NCI-H2227 (cell line): ENCODE data around the gene TYMP.
A peak's percentile ranks its signal among the peaks of the same experiment; 100 is the strongest.
"Not testable (repeated sequence)": the region's sequence is repeated elsewhere in the genome, so short reads cannot be mapped to it uniquely, and the experiment has no call there.

Experiments used
- DNase-seq: peaks from one replicate; lab custom pipeline; 2025; ENCODE audit not compliant: unreplicated experiment; lab: John Stamatoyannopoulos, UW

Gene TYMP

DNA sequence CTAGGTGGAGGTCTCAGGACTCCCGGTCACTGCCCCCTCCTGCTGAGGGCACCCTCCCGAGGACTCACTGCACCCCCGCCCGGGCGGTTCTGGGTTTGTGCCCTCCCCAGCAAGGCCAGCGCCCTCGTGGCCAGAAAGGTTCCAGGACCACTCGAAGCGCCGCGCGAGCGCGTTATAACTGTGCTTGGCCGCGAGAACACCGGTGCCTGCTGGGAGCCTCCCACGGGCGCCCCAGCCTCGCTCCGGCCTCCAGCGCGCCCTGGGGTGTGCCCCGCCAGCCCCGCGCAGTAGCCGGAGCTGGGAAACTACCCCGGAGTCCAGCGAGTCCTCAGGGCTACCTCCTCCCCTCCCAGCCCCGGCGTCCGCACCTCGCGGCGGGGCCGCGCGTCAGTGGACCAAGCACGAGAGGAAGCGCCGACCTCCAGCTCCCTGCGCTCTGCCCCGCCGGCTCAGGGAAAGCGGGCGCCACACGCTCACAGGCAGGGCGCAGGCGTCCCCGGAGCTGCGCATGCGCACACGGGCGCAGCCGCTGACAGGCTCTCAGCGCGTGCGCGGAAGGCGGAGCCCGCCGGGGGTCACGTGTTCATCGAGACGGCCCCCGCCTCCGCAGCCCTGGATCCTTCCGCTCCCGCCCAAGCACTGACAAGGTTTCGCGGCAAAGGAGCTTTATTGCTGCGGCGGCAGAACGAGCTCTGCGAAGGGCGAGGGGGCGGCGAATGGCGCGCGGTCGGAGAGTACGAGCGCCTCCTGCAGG lies 4.5 kb downstream of the TYMP start, which contains the start of gene SCO2:
TSS of gene SCO2 (minus strand) at position 495 of the 754 bp plus-strand sequence. CDS start 1,187 bp downstream, outside the sequence.
- peak; percentile 96 for DNase-seq

DNA sequence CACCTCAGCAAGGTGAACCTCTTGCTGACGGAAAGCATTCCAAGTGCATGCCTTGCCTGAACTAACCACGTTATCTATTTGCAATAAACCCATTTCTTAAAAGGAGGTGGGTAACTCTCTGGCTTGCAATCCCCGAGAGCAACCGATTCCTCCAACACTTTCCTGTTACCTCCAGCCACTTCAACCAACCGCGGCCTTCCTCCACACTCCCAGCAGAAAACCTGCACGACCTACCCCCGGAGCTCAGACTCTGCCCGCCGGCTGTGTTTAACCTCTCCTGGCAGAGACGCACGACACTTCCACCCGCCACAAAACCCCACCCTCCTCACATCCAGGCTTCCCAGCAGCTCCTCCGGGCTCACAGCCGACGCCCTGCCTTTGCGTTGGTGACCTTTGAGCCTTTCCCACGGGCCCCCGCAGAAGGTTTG lies 5.1 kb downstream of the TYMP start:
- no peak for DNase-seq

DNA sequence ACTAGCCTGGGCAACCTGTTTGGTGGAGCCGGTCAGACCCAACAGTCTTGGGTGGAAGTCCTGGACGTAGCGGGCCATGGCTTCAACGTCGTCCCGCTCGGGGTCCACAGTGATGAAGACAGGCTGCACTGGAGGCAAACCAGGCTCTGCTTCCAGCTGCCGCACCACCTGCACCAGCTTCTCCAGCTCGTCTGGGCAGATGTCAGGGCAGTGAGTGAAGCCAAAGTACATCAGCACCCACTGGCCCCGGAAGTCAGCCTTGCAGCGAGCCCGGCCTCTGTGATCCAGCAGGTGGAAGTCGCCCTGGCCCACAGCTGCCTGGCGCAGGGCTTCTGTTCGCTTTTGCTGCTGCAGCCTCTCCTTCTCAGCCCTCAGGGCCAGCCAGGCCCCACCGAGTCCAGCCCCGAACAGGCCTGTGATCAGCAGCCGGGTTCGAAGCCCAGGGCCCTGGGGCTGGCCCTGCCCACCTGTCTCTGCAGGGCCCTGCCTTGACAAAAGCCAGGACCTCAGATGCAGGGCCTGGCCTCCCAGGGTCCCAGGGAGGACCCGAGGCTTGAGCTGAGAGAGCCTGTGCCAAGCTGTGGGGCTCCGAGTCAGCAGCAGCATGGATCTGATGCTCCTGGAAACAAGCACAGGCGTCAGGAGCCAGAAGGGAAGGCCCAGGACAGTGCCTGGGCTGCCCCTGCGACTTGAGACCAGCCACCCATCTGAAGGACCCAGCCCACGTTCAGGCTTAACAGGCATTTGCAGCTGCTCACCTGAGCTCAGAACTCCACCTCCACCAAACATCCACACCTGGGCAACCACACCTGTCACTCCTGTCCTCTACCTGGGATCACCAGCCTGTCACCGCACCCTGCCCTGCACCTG lies 5.8 kb downstream of the TYMP start:
- no peak for DNase-seq

DNA sequence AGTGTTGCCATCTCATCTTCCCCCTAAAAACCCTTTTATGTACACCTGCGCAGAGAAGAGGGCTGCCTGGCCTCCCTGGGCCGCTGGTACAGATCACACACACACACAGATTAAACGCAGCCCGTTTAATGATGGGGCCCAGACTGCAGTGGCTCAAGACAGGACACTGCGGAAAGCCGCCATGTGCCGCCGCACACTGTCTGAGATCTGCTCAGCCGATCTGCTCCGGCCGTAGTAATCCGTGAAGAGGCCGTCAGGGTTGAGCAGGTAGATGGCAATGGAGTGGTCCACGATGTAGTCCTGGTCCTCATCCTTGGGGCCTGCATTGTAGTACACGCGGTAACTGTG lies 6.4 kb downstream of the TYMP start:
- no peak for DNase-seq

DNA sequence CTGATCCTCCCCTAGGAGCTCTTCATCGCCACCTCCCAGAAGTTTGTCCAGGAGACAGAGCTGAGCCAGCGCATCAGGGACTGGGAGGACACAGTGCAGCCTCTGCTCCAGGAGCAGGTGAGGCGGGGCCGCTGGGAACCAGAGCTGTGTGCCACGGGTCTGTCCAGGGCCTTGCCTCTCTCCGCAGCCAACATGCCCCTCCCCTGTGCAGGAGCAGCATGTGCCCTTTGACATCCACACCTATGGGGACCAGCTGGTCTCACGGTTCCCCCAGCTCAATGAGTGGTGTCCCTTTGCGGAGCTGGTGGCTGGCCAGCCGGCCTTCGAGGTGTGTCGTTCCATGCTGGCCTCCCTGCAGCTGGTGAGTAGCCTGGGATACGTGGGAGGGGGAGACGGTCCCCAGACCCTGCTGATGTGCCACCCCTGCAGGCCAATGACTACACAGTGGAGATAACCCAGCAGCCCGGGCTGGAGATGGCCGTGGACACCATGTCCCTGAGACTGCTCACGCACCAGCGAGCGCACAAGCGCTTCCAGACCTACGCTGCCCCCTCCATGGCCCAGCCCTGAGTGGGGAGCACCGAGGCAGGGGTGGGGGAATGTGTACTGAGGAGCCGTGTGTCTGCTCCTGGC lies 6.9 kb downstream of the TYMP start:
- DNase-seq, result no peak

DNA sequence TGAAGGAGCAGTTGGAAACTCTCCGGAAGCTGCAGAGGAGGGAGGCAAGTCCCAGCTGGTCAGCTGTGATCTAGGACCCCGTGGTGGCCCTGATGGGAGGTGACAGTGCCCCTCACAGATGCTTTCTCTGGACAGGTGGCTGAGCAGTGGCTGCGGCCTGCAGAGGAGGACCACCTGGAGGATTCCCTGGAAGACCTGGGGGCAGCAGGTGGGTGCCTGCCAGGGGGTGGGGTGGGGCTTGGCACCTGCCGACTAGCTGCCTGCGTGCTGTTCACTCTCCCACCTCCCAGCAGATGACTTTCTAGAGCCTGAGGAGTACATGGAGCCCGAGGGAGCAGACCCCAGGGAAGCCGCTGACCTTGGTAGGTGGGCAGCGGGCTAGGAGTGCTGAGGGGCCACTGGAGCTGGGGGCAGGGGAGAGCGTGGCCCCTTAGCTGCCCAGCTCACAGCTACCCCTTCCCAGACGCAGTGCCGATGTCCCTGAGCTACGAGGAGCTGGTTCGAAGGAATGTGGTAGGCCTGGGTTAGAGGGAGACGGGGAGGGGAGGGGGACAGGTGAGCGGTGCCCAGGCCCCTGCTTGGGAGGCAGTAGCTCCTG lies 7.5 kb downstream of the TYMP start:
- no peak for DNase-seq

DNA sequence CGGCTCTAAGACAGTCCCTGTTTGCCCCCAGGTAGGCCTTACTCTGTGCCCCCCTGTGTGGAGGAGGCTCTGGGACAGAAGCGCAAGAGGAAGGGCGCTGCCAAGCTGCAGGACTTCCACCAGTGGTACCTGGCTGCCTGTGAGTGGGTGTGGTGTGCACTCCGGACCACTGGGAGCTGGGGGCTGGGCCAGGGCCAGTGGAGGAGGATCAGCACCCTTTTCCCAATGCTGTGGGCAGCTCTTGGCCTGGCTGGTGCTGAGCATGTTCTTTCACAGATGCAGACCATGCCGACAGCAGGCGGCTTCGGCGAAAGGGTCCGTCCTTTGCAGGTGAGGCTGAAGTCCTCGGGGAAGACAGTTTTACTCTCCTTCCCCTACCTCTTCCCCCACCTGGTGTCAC lies 8.1 kb downstream of the TYMP start:
- no peak for DNase-seq

DNA sequence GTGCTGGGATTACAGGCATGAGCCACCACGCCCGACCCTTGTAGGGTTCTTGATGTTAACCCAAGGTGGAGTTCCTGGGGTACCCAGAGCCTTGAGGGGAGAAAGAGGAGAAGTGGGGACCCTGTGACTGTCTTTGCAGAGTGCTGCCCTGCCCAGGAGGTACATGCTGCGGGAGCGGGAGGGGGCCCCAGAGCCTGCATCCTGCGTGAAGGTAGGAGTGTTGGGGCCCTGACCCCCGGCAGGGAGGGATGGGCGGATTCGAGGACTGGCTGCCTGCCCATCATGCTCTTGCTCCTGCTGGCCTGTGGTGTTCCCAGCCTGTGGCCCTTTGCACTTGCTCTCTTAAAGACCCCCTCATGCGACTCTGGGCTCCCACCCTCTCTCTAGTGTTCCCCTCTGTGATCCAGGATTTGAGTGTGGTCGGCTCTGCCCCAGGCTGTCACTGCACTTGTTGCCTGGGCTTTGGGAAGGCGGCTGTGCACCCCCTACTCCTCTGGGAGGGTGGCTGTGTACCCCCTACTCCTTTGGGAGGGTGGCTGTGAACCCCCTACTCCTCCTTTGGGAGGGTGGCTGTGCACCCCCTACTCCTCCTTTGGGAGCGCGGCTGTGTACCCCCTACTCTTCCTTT lies 8.9 kb downstream of the TYMP start:
- DNase-seq, result no peak

DNA sequence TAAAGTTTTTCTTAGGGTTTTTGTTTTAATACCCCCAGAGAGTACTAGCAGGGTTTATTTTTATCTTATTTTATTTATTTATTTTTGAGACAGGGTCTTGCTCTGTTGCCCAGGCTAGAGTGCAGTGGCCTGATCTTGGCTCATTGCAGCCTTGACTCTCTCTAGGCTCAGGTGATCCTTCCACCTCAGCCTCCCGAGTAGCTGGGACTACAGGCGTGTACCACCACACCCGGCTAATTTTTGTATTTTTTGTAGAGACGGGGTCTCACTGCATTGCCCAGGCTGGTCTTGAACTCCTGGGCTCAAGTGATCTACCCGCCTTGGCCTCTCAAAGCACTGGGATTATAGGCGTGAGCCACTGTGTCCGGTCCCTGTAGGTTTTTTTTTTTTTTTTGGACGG lies 9.6 kb downstream of the TYMP start:
- not testable (repeated sequence) for DNase-seq

DNA sequence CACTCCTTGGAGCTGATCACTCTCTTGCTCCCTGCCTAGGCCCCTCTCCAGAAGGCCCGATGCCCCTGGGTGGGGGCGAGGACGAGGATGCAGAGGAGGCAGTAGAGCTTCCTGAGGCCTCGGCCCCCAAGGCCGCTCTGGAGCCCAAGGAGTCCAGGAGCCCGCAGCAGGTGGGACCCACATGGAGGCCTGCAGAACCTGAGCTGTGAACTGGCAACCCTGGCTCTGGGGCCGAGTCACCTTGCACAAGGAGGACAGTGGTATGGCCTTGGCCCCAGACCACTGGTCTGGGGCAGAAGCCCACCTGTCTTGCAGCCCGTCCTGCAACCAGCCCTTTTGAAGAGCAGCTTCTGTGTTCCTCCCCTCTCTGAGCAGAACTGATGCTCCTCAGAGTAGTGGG lies 10.7 kb downstream of the TYMP start:
- no peak for DNase-seq

DNA sequence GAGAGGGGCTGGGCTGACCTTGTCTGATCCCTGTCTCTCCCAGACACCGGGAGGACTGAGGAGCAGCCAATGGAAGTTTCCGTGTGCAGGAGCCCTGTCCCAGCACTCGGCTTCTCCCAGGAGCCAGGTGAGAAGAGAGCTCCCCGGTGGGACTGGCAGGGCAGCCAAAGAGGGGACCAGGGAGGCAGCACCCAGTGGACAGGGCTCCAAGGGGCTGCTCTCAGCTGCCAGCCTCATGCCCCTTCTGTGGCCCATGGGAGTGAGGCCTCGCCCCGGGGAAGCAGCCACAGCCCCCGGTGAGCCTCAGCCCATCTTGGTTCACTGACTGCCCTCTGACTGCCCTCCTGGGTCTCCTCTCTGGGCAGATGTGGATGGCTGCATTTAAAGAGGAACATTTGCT lies 11.2 kb downstream of the TYMP start:
- DNase-seq, result no peak

DNA sequence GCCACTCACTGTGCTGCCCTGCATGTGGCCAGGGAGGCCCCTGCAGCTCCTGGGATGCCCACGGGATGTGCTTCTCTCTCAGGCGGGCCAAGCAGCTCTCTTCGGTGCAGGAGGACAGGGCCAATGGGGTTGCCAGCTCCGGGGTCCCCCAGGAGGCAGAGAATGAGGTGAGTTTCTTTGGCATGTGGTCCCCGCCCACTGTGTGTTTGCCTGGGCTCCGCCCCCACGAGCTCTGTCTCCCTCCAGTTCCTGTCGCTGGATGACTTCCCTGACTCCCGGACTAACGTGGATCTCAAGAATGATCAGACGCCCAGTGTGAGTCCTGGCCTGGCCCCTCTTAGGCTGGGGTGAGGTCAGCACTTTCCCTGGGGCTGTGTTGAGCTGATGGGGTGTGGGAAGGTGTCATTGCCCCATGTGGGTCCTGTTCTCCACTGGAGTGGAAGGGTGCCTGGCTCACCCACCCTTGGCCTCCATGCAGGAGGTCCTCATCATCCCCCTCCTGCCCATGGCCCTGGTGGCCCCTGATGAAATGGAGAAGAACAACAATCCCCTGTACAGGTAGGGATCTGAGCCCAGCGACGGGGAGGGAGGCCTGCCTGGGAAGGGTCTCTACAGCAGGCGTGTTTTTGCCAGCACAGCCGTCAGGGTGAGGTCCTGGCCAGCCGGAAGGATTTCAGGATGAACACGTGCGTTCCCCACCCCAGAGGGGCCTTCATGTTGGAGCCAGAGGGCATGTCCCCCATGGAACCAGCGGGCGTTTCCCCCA lies 12.1 kb downstream of the TYMP start:
- DNase-seq, result no peak

DNA sequence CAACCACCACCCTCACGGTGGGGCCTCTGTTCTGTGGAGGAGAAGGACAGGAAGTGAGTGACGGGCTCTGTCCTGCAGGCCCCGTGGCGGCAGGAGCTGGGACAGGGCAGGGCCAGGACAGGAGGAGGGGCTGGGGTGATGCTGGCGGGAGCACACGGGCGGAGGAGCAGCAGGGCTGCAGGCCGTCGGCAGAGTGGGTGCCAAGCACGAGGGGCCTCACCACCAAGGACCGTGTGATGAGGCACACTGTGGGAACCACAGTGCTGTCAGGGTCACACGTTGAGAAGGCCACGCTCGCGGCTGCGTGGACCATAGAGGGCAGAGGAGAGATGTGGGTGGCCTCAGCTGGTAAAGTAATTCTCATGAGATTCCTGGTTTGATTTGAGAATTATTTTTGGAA lies 12.9 kb downstream of the TYMP start:
- DNase-seq, result no peak

DNA sequence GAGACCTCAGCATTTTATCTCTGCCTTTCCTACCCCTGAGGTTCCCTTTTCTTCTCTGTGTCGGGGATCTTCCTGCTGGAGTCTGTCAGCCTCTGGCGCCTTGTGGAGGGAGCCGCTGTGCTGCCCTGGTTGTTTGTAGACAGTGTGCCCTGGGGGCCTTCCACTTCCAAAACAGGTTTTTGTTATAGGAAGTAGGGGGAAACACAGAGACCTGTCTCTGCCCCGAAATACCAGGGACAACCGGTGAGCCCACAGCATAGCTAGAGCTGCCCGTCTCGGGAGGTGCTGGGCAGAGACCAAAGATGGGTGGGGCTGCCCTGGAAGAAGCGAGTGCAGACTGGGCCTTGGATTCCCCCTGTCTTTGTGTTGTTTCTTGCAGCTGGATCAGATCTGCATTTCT lies 13.7 kb downstream of the TYMP start:
- DNase-seq, result no peak

DNA sequence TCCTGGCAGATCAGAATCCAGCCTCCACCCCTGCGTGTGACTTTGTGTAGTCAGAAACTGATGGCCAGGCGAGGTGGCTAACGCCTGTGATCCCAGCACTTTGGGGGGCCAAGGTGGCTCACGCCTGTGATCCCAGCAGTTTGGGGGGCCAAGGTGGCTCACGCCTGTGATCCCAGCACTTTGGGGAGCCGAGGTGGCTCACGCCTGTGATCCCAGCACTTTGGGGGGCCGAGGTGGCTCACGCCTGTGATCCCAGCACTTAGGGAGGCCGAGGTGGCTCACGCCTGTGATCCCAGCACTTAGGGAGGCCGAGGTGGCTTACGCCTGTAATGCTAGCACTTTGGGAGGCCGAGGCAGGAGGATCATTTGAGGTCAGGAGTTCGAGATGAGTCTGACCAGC lies 16.6 kb downstream of the TYMP start:
- no peak for DNase-seq

DNA sequence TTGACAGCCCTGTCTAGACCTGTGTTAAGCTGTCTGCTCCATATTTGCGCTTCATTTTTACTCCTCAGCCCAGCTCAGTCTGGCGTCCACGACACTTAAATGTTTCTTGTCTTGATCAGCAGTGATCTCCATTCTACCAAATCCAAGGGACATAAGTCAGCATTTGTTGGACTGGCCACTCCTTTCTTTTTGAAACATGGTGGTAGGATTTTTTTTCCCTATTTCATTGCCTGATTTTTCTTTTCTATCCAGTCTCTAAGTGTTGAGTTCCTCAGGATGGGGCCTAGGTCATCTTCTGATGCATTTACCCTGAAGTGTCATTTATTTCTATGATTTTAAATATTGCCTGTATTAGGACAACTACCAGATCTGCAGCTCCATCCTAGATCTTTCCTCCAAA lies 20.9 kb downstream of the TYMP start:
- DNase-seq, result no peak

DNA sequence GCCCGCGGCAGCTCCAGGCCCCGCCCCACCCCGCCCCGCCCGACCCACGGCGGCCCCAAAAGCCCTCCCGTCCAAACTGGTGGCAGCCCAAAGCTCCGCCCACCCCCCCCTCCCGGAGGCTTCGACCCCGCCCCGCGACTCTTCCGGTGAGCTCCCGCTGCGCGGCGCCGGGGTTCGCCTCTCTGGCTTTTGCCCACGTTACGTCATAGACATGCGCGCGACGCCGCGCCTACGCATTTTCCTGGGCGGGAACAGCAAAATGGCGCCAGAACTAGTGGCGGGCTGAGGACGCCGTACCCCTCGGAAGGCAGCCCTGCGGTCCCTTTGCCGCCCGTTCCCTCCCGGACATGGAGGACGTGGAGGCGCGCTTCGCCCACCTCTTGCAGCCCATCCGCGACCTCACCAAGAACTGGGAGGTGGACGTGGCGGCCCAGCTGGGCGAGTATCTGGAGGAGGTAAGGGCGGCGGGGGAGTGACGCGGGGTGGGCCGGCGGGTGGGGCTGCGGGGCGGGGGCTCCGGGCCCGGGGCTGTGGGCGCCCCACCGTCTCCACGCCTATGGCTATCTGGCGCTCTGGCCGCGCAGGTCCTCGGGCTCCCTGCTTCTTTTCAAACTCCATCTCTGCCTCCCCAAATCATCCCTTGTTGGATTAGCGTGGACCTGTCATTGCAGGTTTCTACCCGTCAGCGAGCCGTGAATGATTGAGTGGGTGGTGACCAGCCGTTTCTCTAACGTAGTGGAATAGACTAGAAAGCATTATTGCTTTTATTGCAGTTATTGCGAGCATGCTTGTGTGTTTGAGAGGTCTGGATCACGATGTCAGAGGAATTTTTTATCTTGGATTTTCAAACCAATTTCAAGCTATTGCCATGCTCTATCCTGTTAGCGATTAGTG lies 21.6 kb downstream of the TYMP start, which contains the start of gene NCAPH2:
TSS of gene NCAPH2 (plus strand) at position 234 of the 894 bp plus-strand sequence. CDS start at position 348, 114 bp downstream.
- peak; percentile 96 for DNase-seq

DNA sequence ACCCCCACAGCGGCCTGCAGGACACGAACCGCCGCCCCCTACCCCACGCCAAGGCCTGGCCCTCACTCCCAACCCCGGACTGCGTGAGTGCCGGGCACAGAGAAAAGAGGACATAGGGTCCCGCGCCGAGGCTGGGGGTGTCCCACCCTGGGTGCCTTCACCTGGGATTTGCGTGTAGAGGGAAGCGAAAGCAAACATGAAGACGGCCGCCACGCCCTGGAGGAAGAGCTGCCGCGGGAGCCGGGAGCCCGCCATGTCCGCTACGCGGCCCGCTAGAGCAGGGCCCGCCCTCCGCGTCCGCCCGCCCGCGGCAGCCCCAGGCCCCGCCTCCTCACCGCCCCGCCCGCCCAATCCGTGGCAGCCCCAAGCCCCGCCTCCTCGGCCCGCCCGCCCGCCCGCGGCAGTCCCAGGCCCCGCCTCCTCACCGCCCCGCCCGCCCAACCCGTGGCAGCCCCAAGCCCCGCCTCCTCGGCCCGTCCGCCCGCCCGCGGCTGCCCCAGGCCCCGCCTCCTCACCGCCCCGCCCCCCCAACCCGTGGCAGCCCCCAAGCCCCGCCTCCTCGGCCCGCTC lies 22.3 kb downstream of the TYMP start, which contains the start of gene LMF2:
TSS of gene LMF2 (minus strand) at position 282 of the 570 bp plus-strand sequence. CDS start at position 255, 27 bp downstream.
- DNase-seq, result no peak
